GM13977 (cell line): ENCODE data around the gene CCL21.
"Not testable (repeated sequence)": the region's sequence is repeated elsewhere in the genome, so short reads cannot be mapped to it uniquely, and the experiment has no call there.

Experiments
- DNase-seq: peaks from one replicate; pipeline ENCODE4 v3.0.0; 2012; ENCODE audit warnings: low spot score
- CTCF ChIP-seq: IDR thresholded peaks from 2 replicates; pipeline ENCODE4 v1.5.1; 2012; ENCODE audit warnings: mild to moderate bottlenecking, control low read depth; ENCODE audit not compliant: insufficient read depth; ENCODE audit errors: extremely low read depth, missing control alignments
- in situ Hi-C: fragments of 300-500 bp; cut with MboI; formaldehyde crosslinking; loops from one replicate; pipeline ENCODE4 v1.12.0; 2022; ENCODE audit warnings: low sequenced_read_pairs, low pct_unique_long_range_greater_than_20kb, mixed read lengths, inconsistent platforms; ENCODE audit not compliant: unreplicated experiment

CCL21 gene

GRCh38 chr9:34710023-34710422 is at the start of gene CCL21:
Gene CCL21 (minus strand): TSS chr9:34710136. CDS start chr9:34710066, 70 bp downstream.
- in situ Hi-C loops: no loop called here
- no peak for DNase-seq
- TF ChIP-seq CTCF: no peak

GRCh38 chr9:34759432-34760134 is 49.6 kb upstream of the CCL21 start:
- in situ Hi-C loops: no loop called here
- no peak for TF ChIP-seq CTCF
- no peak for DNase-seq

GRCh38 chr9:34750320-34750719 is 40.4 kb upstream of the CCL21 start:
- in situ Hi-C loops: not testable (repeated sequence)

GRCh38 chr9:34746526-34746925 is 36.6 kb upstream of the CCL21 start:
- no peak for TF ChIP-seq CTCF
- DNase-seq: no peak
- in situ Hi-C loops: no loop called here

More at GRCh38 chr9:34750320-34750719, 40.4 kb upstream of the CCL21 start:
- not testable (repeated sequence) for DNase-seq

- DNase-seq: no peak
- no peak for TF ChIP-seq CTCF
- in situ Hi-C loops: no loop called here
Observed at GRCh38 chr9:34744295-34745221, 34.6 kb upstream of the CCL21 start.

- DNase-seq: no peak
- in situ Hi-C loops: no loop called here
- no peak for TF ChIP-seq CTCF
Observed at GRCh38 chr9:34742710-34743109, 32.8 kb upstream of the CCL21 start.

GRCh38 chr9:34741628-34742027 is 31.7 kb upstream of the CCL21 start:
- in situ Hi-C loops: no loop called here
- DNase-seq: no peak
- no peak for TF ChIP-seq CTCF

- DNase-seq, in situ Hi-C loops: not testable (repeated sequence)
Observed at GRCh38 chr9:34740176-34740575, 30.2 kb upstream of the CCL21 start.
